Measurements from ENCODE around the gene BSN.

- TF ChIP-seq CTCF (conservative IDR thresholded peaks at IDR 0.05) (no peak), EZH2 (IDR thresholded peaks at IDR 0.05; ENCODE audit: low read depth) (no peak)
These were observed 75.6 kb downstream of the BSN start for GRCh38 chr3:49629866-49630265.
